A549 (cell line): Measurements from ENCODE around the gene PXDN.

Source experiments
- HOXA7 ChIP-seq: fragments of 250-450 bp; sonication (Bioruptor Pico); IDR thresholded peaks from 2 replicates; pipeline ENCODE4 v1.5.0; 2020; ENCODE audit warnings: mild to moderate bottlenecking, moderate library complexity
- MAFK ChIP-seq: fragments of 450-650 bp; IDR thresholded peaks from 2 replicates; pipeline ENCODE4 v1.6.1; 2014; ENCODE audit not compliant: partially characterized antibody
- PHF8 ChIP-seq: fragments of 200-600 bp; sonication (generic); IDR thresholded peaks from 2 replicates; pipeline ENCODE4 v1.6.1; 2016; ENCODE audit warnings: low read depth, mild to moderate bottlenecking, antibody characterized with exemption, moderate library complexity, borderline replicate concordance
- POLR2A ChIP-seq: IDR thresholded peaks from 2 replicates; pipeline ENCODE4 v1.6.1; 2012; ENCODE audit warnings: mild to moderate bottlenecking, low read length
- RAD21 ChIP-seq, 2 experiments: fragments of >200 bp in 1 of 2; sonication (Bioruptor Twin) in 1 of 2; formaldehyde crosslinking in 1 of 2; IDR thresholded peaks in 1 of 2; conservative IDR thresholded peaks in 1 of 2; 2 replicates in 1 of 2; 3 replicates in 1 of 2; pipeline ENCODE4 v1.6.1; 2012 to 2018; ENCODE audit warnings: inconsistent platforms in 1 of 2
- SREBF2 ChIP-seq: fragments of 450-650 bp; IDR thresholded peaks from 2 replicates; pipeline ENCODE4 v1.6.1; 2014; ENCODE audit warnings: mild to moderate bottlenecking, moderate library complexity
- TF ChIP-seq, protein P1 (sequence below): fragments of >200 bp; sonication (Bioruptor Twin); formaldehyde crosslinking; IDR thresholded peaks from 3 replicates; pipeline ENCODE4 v1.5.1; 2016

- TF ChIP-seq, protein P1, sequence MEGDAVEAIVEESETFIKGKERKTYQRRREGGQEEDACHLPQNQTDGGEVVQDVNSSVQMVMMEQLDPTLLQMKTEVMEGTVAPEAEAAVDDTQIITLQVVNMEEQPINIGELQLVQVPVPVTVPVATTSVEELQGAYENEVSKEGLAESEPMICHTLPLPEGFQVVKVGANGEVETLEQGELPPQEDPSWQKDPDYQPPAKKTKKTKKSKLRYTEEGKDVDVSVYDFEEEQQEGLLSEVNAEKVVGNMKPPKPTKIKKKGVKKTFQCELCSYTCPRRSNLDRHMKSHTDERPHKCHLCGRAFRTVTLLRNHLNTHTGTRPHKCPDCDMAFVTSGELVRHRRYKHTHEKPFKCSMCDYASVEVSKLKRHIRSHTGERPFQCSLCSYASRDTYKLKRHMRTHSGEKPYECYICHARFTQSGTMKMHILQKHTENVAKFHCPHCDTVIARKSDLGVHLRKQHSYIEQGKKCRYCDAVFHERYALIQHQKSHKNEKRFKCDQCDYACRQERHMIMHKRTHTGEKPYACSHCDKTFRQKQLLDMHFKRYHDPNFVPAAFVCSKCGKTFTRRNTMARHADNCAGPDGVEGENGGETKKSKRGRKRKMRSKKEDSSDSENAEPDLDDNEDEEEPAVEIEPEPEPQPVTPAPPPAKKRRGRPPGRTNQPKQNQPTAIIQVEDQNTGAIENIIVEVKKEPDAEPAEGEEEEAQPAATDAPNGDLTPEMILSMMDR = no peak
- TF ChIP-seq HOXA7 (CRISPR knock-in tag) = no peak
- TF ChIP-seq MAFK = no peak
- TF ChIP-seq RAD21 (conservative IDR thresholded peaks at IDR 0.05 in 1 of 2, IDR thresholded peaks at IDR 0.05 in 1 of 2) = no peak
- no peak for TF ChIP-seq PHF8
- no peak for TF ChIP-seq POLR2A
- TF ChIP-seq SREBF2 = no peak
Observed at GRCh38 chr2:1727796-1728474, 16.4 kb downstream of the PXDN start.
